Neural cell (in vitro differentiated cells): ENCODE measurements around the gene AHSG. TPM values are rescaled to one million over a fixed set of nuclear protein-coding genes. Genes with fewer than 3 reads are reported as not detected.

Experiments
- H2AFZ ChIP-seq: fragments of 200-600, 300-800 bp; sonication (generic), shearing (Covaris generic); 2 replicates; pipeline ENCODE4 v1.6.0; 2014; ENCODE audit warnings: low read depth, mild to moderate bottlenecking, antibody characterized with exemption, low read length, moderate library complexity
- H3F3A ChIP-seq: fragments of 200-600 bp; shearing (Covaris generic); 2 replicates; pipeline ENCODE4 v1.6.1; 2016; ENCODE audit warnings: mild to moderate bottlenecking, moderate library complexity, mixed read lengths, antibody characterized with exemption, low read length; ENCODE audit not compliant: insufficient read depth, poor library complexity, severe bottlenecking
- H3K27ac ChIP-seq: fragments of 200-600, 300-800 bp; sonication (generic), shearing (Covaris generic); 2 replicates; pipeline ENCODE4 v1.5.1; 2014; ENCODE audit warnings: mild to moderate bottlenecking, low read length, moderate library complexity
- H3K27me3 ChIP-seq: fragments of 300-800, 200-600 bp; sonication (generic), shearing (Covaris generic); 2 replicates; pipeline ENCODE4 v1.6.0; 2014; ENCODE audit warnings: mild to moderate bottlenecking, low read depth, low read length, moderate library complexity; ENCODE audit not compliant: insufficient read depth
- H3K36me3 ChIP-seq: fragments of 300-800, 200-600 bp; sonication (generic), shearing (Covaris generic); 2 replicates; pipeline ENCODE4 v1.5.1; 2014; ENCODE audit warnings: mild to moderate bottlenecking, antibody characterized with exemption, low read length, moderate library complexity; ENCODE audit not compliant: insufficient read depth
- H3K4me2 ChIP-seq: fragments of 300-800, 200-600 bp; sonication (generic), shearing (Covaris generic); 2 replicates; pipeline ENCODE4 v1.6.0; 2014; ENCODE audit warnings: mild to moderate bottlenecking, low read length
- H3K4me3 ChIP-seq: fragments of 300-800, 200-600 bp; sonication (generic), shearing (Covaris generic); 2 replicates; pipeline ENCODE4 v1.5.1; 2014; ENCODE audit warnings: mild to moderate bottlenecking, low read length, moderate library complexity
- H3K79me2 ChIP-seq: fragments of 200-600 bp; shearing (Covaris generic); replicated peaks from 2 replicates; pipeline ENCODE4 v1.6.0; 2014; ENCODE audit warnings: mild to moderate bottlenecking, low read length, moderate library complexity; ENCODE audit not compliant: insufficient read depth
- H3K9ac ChIP-seq: fragments of 300-800, 200-600 bp; sonication (generic), shearing (Covaris generic); 2 replicates; pipeline ENCODE4 v1.6.1; 2016; ENCODE audit warnings: mild to moderate bottlenecking, low read length, mixed read lengths
- H3K9me2 ChIP-seq: fragments of 200-600 bp; shearing (Covaris generic); 2 replicates; pipeline ENCODE4 v1.6.1; 2016; ENCODE audit warnings: mild to moderate bottlenecking, low read length, mixed read lengths; ENCODE audit not compliant: insufficient read depth
- H3K9me3 ChIP-seq: fragments of 200-600, 300-800 bp; sonication (generic), shearing (Covaris generic); 2 replicates; pipeline ENCODE4 v1.6.1; 2016; ENCODE audit warnings: mild to moderate bottlenecking, mixed run types, low read length, moderate library complexity, mixed read lengths
- H4K20me1 ChIP-seq: fragments of 200-600 bp; shearing (Covaris generic); 2 replicates; pipeline ENCODE4 v1.6.1; 2016; ENCODE audit warnings: mild to moderate bottlenecking, mixed run types; ENCODE audit not compliant: insufficient read depth
- CTCF ChIP-seq: fragments of 450-650 bp; IDR thresholded peaks from 2 replicates; pipeline ENCODE4 v1.5.1; 2014; ENCODE audit warnings: antibody characterized with exemption, mild to moderate bottlenecking, moderate library complexity; ENCODE audit not compliant: poor library complexity, severe bottlenecking
- EP300 ChIP-seq: fragments of 450-650 bp; conservative IDR thresholded peaks from 2 replicates; pipeline ENCODE4 v1.6.1; 2014; ENCODE audit warnings: antibody characterized with exemption, mild to moderate bottlenecking, moderate library complexity; ENCODE audit not compliant: poor library complexity, severe bottlenecking
- EZH2 ChIP-seq: fragments of 200-600, 300-800 bp; shearing (Covaris generic), sonication (generic); IDR thresholded peaks from 2 replicates; pipeline ENCODE4 v1.6.1; 2014; ENCODE audit warnings: antibody characterized with exemption, low read length, borderline replicate concordance, mild to moderate bottlenecking; ENCODE audit not compliant: insufficient read depth, poor library complexity, severe bottlenecking
- MXI1 ChIP-seq: fragments of 450-650 bp; conservative IDR thresholded peaks from 2 replicates; pipeline ENCODE4 v1.6.1; 2014; ENCODE audit warnings: antibody characterized with exemption, mild to moderate bottlenecking; ENCODE audit not compliant: poor library complexity, severe bottlenecking
- POLR2AphosphoS5 ChIP-seq: IDR thresholded peaks from 2 replicates; pipeline ENCODE4 v1.6.1; 2012
- RAD21 ChIP-seq: fragments of 450-650 bp; conservative IDR thresholded peaks from 2 replicates; pipeline ENCODE4 v1.6.1; 2014; ENCODE audit warnings: antibody characterized with exemption, mild to moderate bottlenecking, moderate library complexity
- REST ChIP-seq: IDR thresholded peaks from 2 replicates; pipeline ENCODE4 v1.6.1; 2012; ENCODE audit warnings: borderline replicate concordance
- SMC3 ChIP-seq: fragments of 450-650 bp; conservative IDR thresholded peaks from 2 replicates; pipeline ENCODE4 v1.6.1; 2014; ENCODE audit warnings: antibody characterized with exemption, mild to moderate bottlenecking, moderate library complexity; ENCODE audit not compliant: poor library complexity
- TAF1 ChIP-seq: IDR thresholded peaks from 2 replicates; pipeline ENCODE4 v1.6.1; 2012; ENCODE audit warnings: low read depth
- polyA plus RNA-seq: library from polyadenylated mRNA; depleted of rRNA; stranded (reverse); fragments of >200 nt; gene quantifications from 2 replicates; pipeline ENCODE4 v1.2.3, GENCODE V29; 2014

The AHSG gene
- polyA plus RNA-seq, 1 donor from 2014 or later, result 0.40 TPM

- no peak overlapping the region for H3K4me3 ChIP-seq
- H3K27me3 ChIP-seq, result no peaks in the 10 kb centered on the region
- no peak overlapping the region for H3K4me2 ChIP-seq
- H3F3A ChIP-seq, result peaks cover 4% of the 10 kb centered on the region
- H3K9me3 ChIP-seq, result no peaks in the 10 kb centered on the region
- no peaks in the 10 kb centered on the region for H3K79me2 ChIP-seq
- H4K20me1 ChIP-seq, result no peaks in the 10 kb centered on the region
- no peak overlapping the region for H3K27ac ChIP-seq
- no peaks in the 10 kb centered on the region for H3K36me3 ChIP-seq
- no peak for TF ChIP-seq EZH2
- no peak for TF ChIP-seq MXI1
- no peak for TF ChIP-seq SMC3
- no peak for TF ChIP-seq POLR2AphosphoS5
- TF ChIP-seq RAD21, result no peak
- no peak for TF ChIP-seq REST
- TF ChIP-seq EP300, result no peak
- TF ChIP-seq CTCF, result no peak
- TF ChIP-seq TAF1, result no peak
- H3K9me2 ChIP-seq, result no peaks in the 10 kb centered on the region
- no peak overlapping the region for H2AFZ ChIP-seq
- no peak overlapping the region for H3K9ac ChIP-seq
Observed at GRCh38 chr3:186612065-186612464, 795 bp upstream of the AHSG start.

- no peak for TF ChIP-seq SMC3
- TF ChIP-seq MXI1, result no peak
- no peak for TF ChIP-seq POLR2AphosphoS5
- no peak for TF ChIP-seq TAF1
- TF ChIP-seq RAD21, result no peak
- TF ChIP-seq REST, result no peak
- TF ChIP-seq CTCF, result no peak
- TF ChIP-seq EZH2, result no peak
- TF ChIP-seq EP300, result no peak
- no peak overlapping the region for H3K27ac ChIP-seq
- H2AFZ ChIP-seq, result no peak overlapping the region
- H3F3A ChIP-seq, result peaks cover 4% of the 10 kb centered on the region
- H4K20me1 ChIP-seq, result no peaks in the 10 kb centered on the region
- H3K79me2 ChIP-seq, result no peaks in the 10 kb centered on the region
- H3K4me2 ChIP-seq, result no peak overlapping the region
- no peaks in the 10 kb centered on the region for H3K9me3 ChIP-seq
- no peaks in the 10 kb centered on the region for H3K27me3 ChIP-seq
- no peak overlapping the region for H3K4me3 ChIP-seq
- no peaks in the 10 kb centered on the region for H3K9me2 ChIP-seq
- H3K9ac ChIP-seq, result no peak overlapping the region
- no peaks in the 10 kb centered on the region for H3K36me3 ChIP-seq
Observed at GRCh38 chr3:186613637-186614265, 891 bp downstream of the AHSG start.
